GM18951 (cell line): ENCODE data around the gene PHLDB3.

Source experiments
- POLR2A ChIP-seq: IDR thresholded peaks from 4 replicates; pipeline ENCODE4 v1.6.1; 2011; ENCODE audit warnings: mild to moderate bottlenecking; ENCODE audit not compliant: insufficient read length, insufficient read depth; ENCODE audit errors: extremely low read depth
- in situ Hi-C: fragments of 300-500 bp; cut with MboI; formaldehyde crosslinking; loops from one replicate; pipeline ENCODE4 v1.12.0; 2022; ENCODE audit warnings: low sequenced_read_pairs, mixed read lengths, inconsistent platforms; ENCODE audit not compliant: unreplicated experiment

The PHLDB3 gene

DNA sequence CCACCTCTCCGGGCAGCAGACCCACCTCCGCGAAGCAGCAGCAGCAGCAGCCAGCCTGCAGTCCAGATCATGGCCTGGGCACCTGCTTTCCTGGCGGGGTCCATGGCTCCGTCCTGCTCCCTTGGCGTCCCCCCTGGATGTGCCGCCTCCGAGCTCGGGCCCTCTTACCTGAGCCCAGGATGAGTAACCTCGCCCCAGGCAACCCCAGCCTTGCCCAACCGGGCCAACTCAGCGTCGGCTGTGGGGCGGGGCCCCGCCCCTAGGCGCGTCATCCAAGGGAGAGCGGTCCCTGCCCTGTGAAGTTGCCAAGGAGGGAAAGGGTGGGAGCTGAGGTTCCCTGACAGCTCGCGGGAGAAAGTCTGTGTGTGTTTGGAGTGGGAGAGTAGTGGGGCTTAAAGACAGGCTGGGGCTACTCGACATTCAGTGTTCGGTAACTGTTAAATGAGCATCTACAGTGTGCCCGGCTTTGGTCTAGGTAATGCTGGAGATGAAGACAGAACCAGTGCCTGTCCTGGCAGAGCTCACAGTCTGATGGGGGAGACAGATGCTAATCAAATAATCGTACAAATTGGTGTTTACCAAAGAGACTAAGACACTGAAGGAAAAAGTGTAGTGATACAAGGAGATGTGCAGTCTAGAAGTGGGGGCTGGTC is 39.0 kb downstream of the PHLDB3 start, which contains the start of gene LYPD3:
LYPD3 (minus strand) TSS at position 141 of the 653 bp plus-strand sequence; CDS start at position 104, 37 bp downstream.
- in situ Hi-C loops: no loop called here
- no peak for TF ChIP-seq POLR2A

DNA sequence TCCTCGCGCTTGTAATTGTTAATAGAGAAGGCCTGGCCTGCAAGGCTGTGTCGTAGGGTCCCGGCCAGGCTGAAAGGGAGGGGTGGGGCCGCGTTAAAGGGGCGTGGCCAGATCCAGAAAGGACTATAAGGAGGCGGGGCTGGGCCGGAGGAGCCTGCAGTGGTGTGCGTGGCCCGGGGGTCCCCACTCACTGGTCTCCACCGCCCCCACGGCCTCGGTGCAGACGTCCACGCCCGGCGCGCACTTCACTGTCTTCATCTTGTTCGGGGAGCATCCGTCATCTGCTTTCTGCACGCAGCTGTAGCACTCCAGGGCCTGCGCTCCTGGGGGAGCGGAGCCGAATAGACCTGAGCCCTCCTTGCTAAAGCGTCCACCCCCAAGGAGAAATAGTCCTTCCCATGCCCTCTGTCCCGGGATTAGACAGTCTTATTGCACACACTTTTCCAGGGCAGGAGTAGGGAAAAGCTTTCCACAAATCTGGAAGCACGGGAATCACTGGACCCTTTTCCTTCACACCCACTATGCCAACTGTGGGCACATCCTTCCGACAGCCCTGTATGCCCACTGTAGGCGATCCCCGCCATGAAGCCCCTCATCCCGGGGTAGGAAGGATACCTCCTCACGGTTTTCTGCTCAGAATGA is 40.3 kb downstream of the PHLDB3 start:
- in situ Hi-C loops: no loop called here

DNA sequence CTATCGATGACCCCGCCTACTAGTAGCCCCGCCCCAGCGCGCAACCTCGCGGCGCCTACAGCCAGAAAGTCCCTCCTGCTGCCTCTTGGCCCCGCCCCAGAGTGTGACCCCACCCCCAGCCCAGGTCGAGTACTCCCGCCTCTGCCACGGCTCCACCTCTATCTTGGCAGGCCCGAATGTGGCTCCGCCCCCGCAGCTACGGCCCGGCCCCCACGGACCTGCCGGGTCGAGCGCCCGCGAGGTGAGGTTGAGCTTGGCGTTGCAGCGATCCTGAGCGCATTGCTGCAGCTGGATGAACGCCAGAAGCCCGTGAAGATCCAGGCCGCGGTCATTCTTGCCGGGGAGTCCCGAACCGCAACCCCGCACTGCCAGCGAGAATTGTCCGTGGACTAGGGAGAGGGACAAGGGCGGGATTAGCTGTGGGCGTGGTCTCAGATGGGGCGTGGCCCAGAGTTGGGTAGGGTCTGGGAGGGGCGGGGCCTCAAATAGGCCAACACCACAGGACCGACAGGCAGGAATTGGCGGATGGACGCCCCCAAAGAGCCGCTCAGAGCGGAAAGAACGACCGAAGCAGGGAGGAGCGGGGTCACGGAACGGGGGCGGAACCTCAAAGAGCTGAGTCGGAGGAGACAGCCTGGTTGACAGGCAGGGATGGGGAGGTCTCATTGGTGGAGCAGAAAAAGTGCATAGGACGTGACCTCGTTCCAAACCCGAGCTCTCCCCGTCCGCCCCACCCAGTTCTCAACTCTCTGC is 41.0 kb downstream of the PHLDB3 start:
- in situ Hi-C loops: no loop called here
- TF ChIP-seq POLR2A: no peak

More for the DNA sequence above, 40.3 kb downstream of the PHLDB3 start:
- no peak for TF ChIP-seq POLR2A

DNA sequence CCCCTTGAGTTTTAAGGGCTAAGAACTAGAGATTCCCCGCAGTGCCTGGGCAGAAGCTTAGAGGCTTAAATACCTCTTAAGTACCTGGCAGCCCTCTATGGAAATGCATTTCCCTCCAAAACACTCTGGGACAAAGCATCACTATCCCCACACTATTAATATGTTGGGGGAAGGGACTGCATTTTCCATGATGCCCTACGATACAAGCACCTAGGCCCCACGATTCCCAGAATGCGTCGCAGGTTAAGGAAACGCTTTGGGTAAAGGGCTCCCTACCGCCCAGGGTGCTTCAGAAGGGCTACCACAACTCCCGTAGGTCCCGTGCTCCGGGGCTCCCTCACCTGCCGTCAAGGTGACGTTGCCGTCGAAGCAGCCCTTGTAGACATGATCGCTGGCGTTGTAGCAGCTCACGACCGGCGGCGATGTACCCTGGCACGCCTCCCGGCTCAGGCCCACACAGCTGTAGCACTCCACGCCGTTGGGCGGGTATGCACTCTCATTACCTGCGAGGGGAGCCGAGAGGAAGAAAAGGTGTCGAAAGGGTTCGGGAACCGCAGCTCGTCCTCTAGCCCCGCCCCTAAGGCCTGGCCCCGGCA is 41.7 kb downstream of the PHLDB3 start:
- TF ChIP-seq POLR2A: no peak
- in situ Hi-C loops: no loop called here

DNA sequence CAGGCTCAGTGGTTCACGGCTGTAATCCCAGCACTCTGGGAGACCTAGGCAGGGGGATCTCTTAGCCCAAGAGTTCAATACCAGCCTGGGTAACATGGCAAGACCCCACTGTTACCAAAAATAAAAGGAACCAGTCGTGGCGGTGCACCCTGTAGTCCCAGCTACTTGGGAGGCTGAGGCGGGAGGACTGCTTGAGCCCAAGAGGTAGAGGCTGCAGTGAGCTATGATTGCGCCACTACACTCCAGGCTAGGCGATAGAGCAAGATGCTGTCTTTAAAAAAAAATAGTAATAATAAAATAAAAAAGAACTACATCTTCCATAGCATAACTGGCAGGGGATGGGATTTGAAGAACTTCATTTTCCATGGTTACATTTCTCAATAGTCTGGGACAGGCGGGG is 42.2 kb downstream of the PHLDB3 start:
- TF ChIP-seq POLR2A: no peak
- in situ Hi-C loops: no loop called here

DNA sequence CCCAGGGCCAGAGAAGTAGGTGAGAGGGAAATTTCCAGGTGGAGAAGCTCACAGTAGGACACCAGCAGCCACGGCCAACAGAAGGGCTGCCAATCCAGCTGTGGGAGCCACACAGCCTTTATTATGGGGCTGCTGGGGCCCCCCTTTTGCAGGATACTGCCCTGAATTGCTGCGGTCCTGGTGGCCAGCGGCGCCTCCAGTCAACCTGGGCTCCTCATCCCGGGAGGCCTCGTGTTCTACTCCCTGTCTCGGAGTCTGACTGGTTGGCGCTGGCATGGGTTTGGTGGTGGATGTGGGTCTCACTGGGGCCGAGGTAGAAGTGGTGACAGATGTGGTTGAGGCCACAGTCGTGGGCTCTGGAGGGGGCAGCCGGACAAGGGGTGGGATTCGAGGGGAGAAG is 43.2 kb downstream of the PHLDB3 start:
- no peak for TF ChIP-seq POLR2A
- in situ Hi-C loops: no loop called here

DNA sequence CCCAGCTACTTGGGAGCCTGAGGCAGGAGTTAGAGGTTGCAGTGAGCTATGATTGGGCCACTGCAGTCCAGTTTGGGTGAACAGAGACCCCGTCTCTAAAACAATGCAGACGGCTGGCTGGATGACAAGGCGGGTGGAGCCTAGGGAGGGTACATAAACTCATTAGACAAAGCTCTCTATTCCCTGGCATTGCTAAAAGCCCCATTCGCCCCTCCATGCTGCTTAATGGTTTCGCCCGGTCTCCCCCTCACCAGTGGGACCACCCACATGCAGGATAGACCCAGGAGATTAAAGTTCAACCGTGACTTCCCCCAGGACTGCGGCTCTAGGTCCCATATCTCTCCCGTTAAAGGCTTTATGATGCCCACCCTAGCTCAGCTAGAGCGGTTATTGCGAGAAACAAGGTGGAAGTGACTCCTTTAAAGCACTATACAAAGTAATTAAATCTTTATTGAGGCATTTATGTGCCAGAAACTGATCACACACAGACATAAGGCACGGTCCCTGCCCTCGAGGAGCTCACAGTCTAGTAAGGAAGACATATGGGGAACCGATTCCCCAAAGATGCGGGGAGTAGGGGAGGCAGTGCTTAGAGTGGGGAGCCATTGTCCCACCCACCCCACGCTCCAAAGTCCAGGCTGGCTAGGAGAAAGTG is 44.1 kb downstream of the PHLDB3 start:
- no peak for TF ChIP-seq POLR2A
- in situ Hi-C loops: no loop called here

DNA sequence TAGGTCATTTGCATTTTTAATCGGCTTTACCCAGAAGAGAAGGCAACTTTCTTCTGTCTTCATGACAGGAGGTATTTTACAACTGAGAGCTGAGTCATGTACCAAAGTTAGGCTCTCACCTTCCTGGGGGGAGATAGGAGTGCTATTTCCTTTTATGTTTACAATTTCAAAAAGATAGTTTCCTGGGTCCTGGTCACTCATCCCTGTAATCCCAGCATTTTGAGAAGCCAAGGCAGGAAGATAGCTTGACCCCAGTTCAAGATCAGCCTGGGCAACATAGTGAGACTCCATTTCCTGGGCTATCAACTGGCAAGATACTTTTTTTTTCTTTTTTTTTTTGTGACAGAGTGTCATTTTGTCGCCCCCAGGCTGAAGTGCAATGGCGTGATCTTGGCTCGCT is 46.7 kb downstream of the PHLDB3 start:
- in situ Hi-C loops: no loop called here
- TF ChIP-seq POLR2A: no peak

DNA sequence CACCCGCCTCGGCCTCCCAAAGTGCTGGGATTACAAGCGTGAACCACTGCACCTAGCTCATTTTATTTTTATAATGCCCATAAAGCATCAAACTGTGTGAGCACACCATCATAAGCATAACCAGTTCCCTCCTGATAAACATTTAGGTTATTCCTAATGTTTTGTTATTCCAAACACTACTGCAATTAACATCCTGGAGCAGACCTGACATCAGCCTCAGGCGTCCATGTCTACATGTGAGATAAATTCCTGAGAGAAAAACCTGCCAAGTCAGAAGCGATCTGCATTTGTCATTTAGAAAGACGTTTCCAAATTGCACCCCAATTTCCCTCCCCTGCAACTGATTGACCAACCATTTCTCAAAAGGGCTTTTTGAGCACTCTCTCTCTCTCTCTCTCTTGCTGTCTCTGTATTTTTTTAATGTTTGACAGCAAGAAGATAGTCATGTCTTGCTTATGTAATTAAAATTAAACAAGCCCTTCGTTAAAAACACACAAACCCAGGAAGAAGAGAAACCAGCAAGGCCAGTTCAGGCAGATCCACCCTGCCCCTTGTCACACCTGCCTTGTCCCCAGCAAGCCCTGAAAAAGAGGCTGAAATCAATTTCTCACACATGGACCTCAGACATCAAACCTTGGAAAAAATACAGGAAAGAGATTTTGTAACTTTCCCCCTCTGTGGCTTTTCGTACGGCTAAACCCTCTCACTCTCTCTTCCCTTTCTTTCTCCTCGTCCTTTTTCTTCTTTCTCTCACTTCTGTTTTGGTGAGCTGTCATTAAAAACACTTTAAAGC is 49.0 kb downstream of the PHLDB3 start:
- TF ChIP-seq POLR2A: no peak
- in situ Hi-C loops: no loop called here

DNA sequence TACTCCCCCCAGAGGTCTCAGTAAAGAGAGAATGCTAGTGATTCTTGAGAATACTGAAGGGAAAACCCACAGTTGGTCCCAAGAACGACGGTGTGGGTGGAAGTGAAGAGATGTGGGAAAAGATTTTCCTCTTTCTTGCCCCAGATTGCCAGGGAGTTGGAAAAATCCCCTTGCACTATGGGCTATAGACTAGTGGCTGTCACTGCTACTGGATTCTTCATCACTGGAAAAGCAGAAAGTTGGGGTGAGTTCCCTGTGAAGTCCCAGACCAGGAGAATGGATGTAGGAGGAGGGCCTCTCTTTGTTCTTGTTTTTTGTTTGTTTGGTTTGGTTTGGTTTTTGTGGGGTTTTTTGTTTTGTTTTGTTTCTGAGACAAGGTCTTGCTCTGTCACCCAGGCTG is 50.5 kb downstream of the PHLDB3 start:
- no peak for TF ChIP-seq POLR2A
- in situ Hi-C loops: no loop called here

DNA sequence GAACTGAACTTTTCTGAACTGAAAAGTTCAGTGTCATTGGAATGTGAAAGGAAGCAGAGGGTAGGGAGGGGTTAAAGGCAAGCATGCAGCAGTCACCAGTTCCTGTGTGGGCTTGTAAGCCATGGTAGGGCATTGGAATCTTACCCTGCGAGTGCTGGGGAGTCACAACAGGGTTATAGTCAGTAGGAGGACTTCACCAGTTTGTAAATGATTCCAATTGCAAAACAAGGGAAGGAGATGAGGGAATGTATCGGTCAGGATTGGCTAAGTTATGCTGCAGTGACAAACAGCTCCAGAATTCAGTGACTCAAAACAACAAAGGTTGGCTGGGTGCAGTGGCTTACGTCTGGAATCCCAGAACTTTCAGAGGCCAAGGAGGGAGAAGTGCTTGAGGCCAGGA is 52.0 kb downstream of the PHLDB3 start:
- in situ Hi-C loops: no loop called here
- no peak for TF ChIP-seq POLR2A

DNA sequence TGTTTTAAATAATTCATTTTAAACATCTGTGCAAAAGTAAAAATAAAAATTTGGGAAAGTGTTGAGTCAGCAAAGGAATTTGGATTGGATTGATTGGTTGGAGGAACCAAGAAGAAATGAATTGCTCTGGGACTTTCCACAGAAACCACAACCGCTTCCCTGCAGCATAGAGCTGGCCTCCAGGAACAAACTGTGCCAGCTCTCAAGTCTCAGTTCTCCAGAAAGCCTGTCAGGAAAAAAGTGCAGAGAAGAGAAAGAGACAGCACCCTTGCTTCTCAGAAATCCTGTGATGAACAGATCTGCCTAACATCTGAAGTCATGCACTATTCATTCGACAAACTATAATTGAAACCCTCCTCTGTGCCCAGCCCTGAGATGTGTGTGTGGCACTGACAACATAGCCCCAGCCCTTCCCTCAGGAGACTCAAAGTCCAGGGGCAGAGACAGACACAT is 54.0 kb downstream of the PHLDB3 start:
- in situ Hi-C loops: no loop called here
- TF ChIP-seq POLR2A: no peak
